NCI-H2081 treated with DMSO at 0.1 percent for 48 hours (cell line): ENCODE results near the gene C19orf73.
"Not testable (repeated sequence)": the region's sequence is repeated elsewhere in the genome, so short reads cannot be mapped to it uniquely, and the experiment has no call there.

ENCODE experiments used
- DNase-seq: peaks from one replicate; lab custom pipeline; 2025; lab: John Stamatoyannopoulos, UW

C19orf73 gene

GRCh38 chr19:49101160-49101559, 17.8 kb downstream of the C19orf73 start:
- no peak for DNase-seq

- DNase-seq = no peak
Observed at GRCh38 chr19:49098795-49099194, 20.1 kb downstream of the C19orf73 start.

- peak; percentile 42 for DNase-seq
Observed at GRCh38 chr19:49097453-49098288, 21.3 kb downstream of the C19orf73 start.

- no peak for DNase-seq
Observed at GRCh38 chr19:49094505-49095482, 24.1 kb downstream of the C19orf73 start.

- DNase-seq = no peak
Observed at GRCh38 chr19:49092686-49093085, 26.3 kb downstream of the C19orf73 start.

- DNase-seq = no peak
Observed at GRCh38 chr19:49091391-49092038, 27.4 kb downstream of the C19orf73 start.

GRCh38 chr19:49086296-49086695, 32.6 kb downstream of the C19orf73 start:
- no peak for DNase-seq

- DNase-seq = no peak
Observed at GRCh38 chr19:49085868-49086232, 33.1 kb downstream of the C19orf73 start.

GRCh38 chr19:49085020-49085867, 33.7 kb downstream of the C19orf73 start, which contains the start of gene SNRNP70:
Gene SNRNP70, plus strand, starts transcription at chr19:49085451. Its CDS starts 964 bp downstream, at chr19:49086415.
- DNase-seq = peak; percentile 95

- DNase-seq = no peak
Observed at GRCh38 chr19:49084206-49085019, 34.5 kb downstream of the C19orf73 start.

GRCh38 chr19:49081273-49081672, 37.7 kb downstream of the C19orf73 start:
- DNase-seq = no peak

- no peak for DNase-seq
Observed at GRCh38 chr19:49080392-49080791, 38.6 kb downstream of the C19orf73 start.

- DNase-seq = not testable (repeated sequence)
Observed at GRCh38 chr19:49074869-49075268, 44.1 kb downstream of the C19orf73 start.

- no peak for DNase-seq
Observed at GRCh38 chr19:49073514-49074378, 45.2 kb downstream of the C19orf73 start.

- DNase-seq = no peak
Observed at GRCh38 chr19:49071860-49072547, 46.9 kb downstream of the C19orf73 start.

GRCh38 chr19:49070416-49070815, 48.5 kb downstream of the C19orf73 start:
- no peak for DNase-seq

- DNase-seq = no peak
Observed at GRCh38 chr19:49069026-49069425, 49.9 kb downstream of the C19orf73 start.
